Progenitor cell of endocrine pancreas (in vitro differentiated cells): Measurements from ENCODE around the gene CHRM4. TPM values are rescaled to one million over a fixed set of nuclear protein-coding genes. Genes with fewer than 3 reads are reported as not detected.

Source experiments
- DNase-seq: peaks from one replicate; pipeline ENCODE4 v3.0.0; 2021; ENCODE audit warnings: low spot score; ENCODE audit not compliant: unreplicated experiment
- H3K27ac Mint-ChIP-seq: 2 replicates; pipeline ENCODE4 v1.8.0; 2021; ENCODE audit warnings: mild to moderate bottlenecking, moderate library complexity, mixed read lengths
- H3K27me3 Mint-ChIP-seq: 2 replicates; pipeline ENCODE4 v1.8.0; 2021; ENCODE audit warnings: mixed read lengths
- H3K36me3 Mint-ChIP-seq: 2 replicates; pipeline ENCODE4 v1.8.0; 2022; ENCODE audit warnings: mixed read lengths; ENCODE audit not compliant: insufficient read depth
- H3K4me1 Mint-ChIP-seq: 2 replicates; pipeline ENCODE4 v1.8.0; 2021; ENCODE audit warnings: low read depth, mixed read lengths
- H3K4me3 Mint-ChIP-seq: 2 replicates; pipeline ENCODE4 v1.8.0; 2021; ENCODE audit warnings: low read depth, mild to moderate bottlenecking, moderate library complexity, mixed read lengths
- H3K9me3 Mint-ChIP-seq: 2 replicates; pipeline ENCODE4 v1.8.0; 2021; ENCODE audit warnings: low read depth, mixed read lengths
- CTCF ChIP-seq: fragments of 200-600 bp; sonication (generic); IDR thresholded peaks from one replicate; pipeline ENCODE4 v1.5.0; 2021; ENCODE audit warnings: antibody characterized with exemption, mild to moderate bottlenecking; ENCODE audit not compliant: unreplicated experiment
- total RNA-seq: library from RNA; stranded (reverse); gene quantifications from 2 replicates; pipeline ENCODE4 v1.2.1, GENCODE V29; 2021

The CHRM4 gene
- total RNA-seq, 1 donor from 2014 or later: 0.81 TPM

- Mint-ChIP-seq H3K27me3 (peaks cover 44% of the 10 kb centered on the region), H3K36me3 (peaks cover 4% of the 10 kb centered on the region), H3K27ac (no peak overlapping the region), H3K4me3 (no peak overlapping the region), H3K4me1 (peaks cover 19% of the 10 kb centered on the region), H3K9me3 (no peaks in the 10 kb centered on the region)
- DNase-seq: no peak
- TF ChIP-seq CTCF: no peak
Measured at GRCh38 chr11:46385169-46386004, 6.2 kb downstream of the CHRM4 start.

GRCh38 chr11:46383974-46384701, 7.4 kb downstream of the CHRM4 start:
- peaks cover 32% of the 10 kb centered on the region for H3K27me3 Mint-ChIP-seq
- TF ChIP-seq CTCF: no peak
- H3K9me3 Mint-ChIP-seq: no peaks in the 10 kb centered on the region
- peak overlapping the region; percentile 92 for H3K4me3 Mint-ChIP-seq
- H3K27ac Mint-ChIP-seq: no peak overlapping the region
- peaks cover 19% of the 10 kb centered on the region for H3K4me1 Mint-ChIP-seq
- no peak for DNase-seq
- peaks cover 4% of the 10 kb centered on the region for H3K36me3 Mint-ChIP-seq

- peaks cover 17% of the 10 kb centered on the region for H3K4me1 Mint-ChIP-seq
- peak overlapping the region; percentile 92 for H3K4me3 Mint-ChIP-seq
- no peak for DNase-seq
- H3K27me3 Mint-ChIP-seq: peaks cover 24% of the 10 kb centered on the region
- H3K27ac Mint-ChIP-seq: no peak overlapping the region
- H3K36me3 Mint-ChIP-seq: peaks cover 4% of the 10 kb centered on the region
- no peak for TF ChIP-seq CTCF
- no peaks in the 10 kb centered on the region for H3K9me3 Mint-ChIP-seq
Measured at GRCh38 chr11:46383404-46383758, 8.2 kb downstream of the CHRM4 start.

DNA sequence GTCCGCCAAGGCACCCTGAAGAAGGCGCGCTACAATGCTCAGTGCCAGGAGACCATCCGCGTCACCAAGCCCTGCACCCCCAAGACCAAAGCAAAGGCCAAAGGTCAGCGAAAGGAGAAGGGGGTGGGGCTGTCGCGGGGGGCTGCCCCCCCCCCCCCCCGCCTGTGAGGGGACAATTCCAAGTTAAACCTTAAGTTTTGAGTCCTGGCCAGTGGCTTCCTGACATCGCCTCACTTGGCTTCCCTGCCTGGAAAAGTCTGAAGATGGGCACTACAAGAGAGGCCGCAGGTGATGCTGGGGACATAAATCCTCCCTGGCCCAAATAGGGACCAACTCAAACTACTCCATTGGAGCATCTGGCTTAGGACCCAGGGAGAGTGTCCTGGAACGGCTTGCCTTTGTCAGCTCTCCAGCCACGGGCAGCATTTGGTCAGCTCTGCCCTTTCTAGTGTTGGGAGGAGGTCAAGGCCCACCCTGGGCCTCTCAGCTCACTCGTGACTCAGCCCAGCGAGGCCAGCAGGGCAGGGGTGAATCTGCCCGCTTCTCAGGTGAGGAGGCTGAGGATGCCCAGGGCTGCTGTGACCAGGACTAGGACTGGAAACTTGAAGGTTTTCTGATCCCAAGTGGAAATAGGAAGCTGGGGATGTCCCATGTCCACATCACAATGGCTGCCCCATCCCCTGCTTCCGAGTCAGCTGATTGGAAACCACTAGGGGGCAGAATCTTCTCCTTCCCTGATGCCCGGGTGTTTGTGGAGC, 8.8 kb downstream of the CHRM4 start:
- Mint-ChIP-seq H3K4me3 (peak overlapping the region; percentile 92), H3K9me3 (no peaks in the 10 kb centered on the region), H3K27me3 (peaks cover 19% of the 10 kb centered on the region), H3K27ac (peak overlapping the region; percentile 37), H3K36me3 (peaks cover 5% of the 10 kb centered on the region), H3K4me1 (peaks cover 12% of the 10 kb centered on the region)
- peak; percentile 70 for TF ChIP-seq CTCF
- no peak for DNase-seq
